AG10803 (cell line): ENCODE results near the gene NEURL2.

Source experiments
- DNase-seq: peaks from one replicate; pipeline ENCODE4 v3.0.0; 2010; ENCODE audit warnings: low read depth
- H3K4me3 ChIP-seq: 2 replicates; pipeline ENCODE4 v1.5.1; 2011; ENCODE audit warnings: mild to moderate bottlenecking, low read length, control low read depth
- CTCF ChIP-seq: conservative IDR thresholded peaks from 2 replicates; pipeline ENCODE4 v1.5.1; 2011; ENCODE audit warnings: mild to moderate bottlenecking, low read length, control low read depth, inconsistent platforms

NEURL2 gene

GRCh38 chr20:45896641-45897161 is 5.7 kb upstream of the NEURL2 start:
- no peak overlapping the region for H3K4me3 ChIP-seq
- no peak for DNase-seq

GRCh38 chr20:45894797-45895196 is 3.8 kb upstream of the NEURL2 start:
- DNase-seq, result no peak
- no peak for TF ChIP-seq CTCF
- no peak overlapping the region for H3K4me3 ChIP-seq

More at GRCh38 chr20:45896641-45897161, 5.7 kb upstream of the NEURL2 start:
- TF ChIP-seq CTCF, result no peak

- no peak overlapping the region for H3K4me3 ChIP-seq
- DNase-seq, result peak; percentile 6
- TF ChIP-seq CTCF, result no peak
Measured at GRCh38 chr20:45893831-45894230, 2.8 kb upstream of the NEURL2 start.

- H3K4me3 ChIP-seq, result no peak overlapping the region; the same call in 1 of the 2 replicates
- no peak for DNase-seq
- TF ChIP-seq CTCF, result no peak
Measured at GRCh38 chr20:45892828-45893500, 2.0 kb upstream of the NEURL2 start.

GRCh38 chr20:45892049-45892825 is 1.2 kb upstream of the NEURL2 start:
- peak; percentile 34 for DNase-seq

GRCh38 chr20:45890077-45890984 is 677 bp downstream of the NEURL2 start:
- peak; percentile 76 for DNase-seq
- TF ChIP-seq CTCF, result peak; percentile 78
- peak overlapping the region; percentile 79 for H3K4me3 ChIP-seq

More at GRCh38 chr20:45892049-45892825, 1.2 kb upstream of the NEURL2 start:
- peak overlapping the region; percentile 79 for H3K4me3 ChIP-seq
- TF ChIP-seq CTCF, result peak; percentile 44
